ENCODE data around the gene FITM1. TPM values are rescaled to one million over a fixed set of nuclear protein-coding genes. Genes with fewer than 3 reads are reported as not detected.

The FITM1 gene
- total RNA-seq, 1 donor from 2014 or later, result 0.27 TPM

DNA sequence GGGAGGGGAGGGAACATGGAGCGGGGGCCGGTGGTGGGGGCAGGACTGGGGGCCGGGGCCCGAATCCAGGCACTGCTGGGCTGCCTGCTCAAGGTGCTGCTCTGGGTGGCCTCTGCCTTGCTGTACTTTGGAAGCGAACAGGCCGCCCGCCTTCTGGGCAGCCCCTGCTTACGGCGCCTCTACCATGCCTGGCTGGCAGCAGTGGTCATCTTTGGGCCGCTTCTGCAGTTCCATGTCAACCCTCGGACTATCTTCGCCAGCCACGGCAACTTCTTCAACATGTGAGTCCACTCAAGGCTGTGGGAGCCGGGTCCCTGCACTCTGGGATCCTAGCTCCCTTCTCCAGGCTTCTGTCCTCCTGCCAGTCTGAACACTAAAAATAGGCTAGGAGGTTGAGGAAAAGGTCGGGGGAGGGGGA is 1.1 kb downstream of the FITM1 start:
- peaks cover 8% of the 10 kb centered on the region for H3K4me1 Mint-ChIP-seq (ENCODE audit: low read depth)
- H3K27ac Mint-ChIP-seq (ENCODE audit: unreplicated experiment), result no peak overlapping the region
- no peaks in the 10 kb centered on the region for H3K27me3 Mint-ChIP-seq (ENCODE audit: low read depth)
- no peaks in the 10 kb centered on the region for H3K9me3 Mint-ChIP-seq (ENCODE audit: low read depth)
- H3K36me3 Mint-ChIP-seq (ENCODE audit: low read depth), result no peaks in the 10 kb centered on the region
- DNase-seq (ENCODE audit: low spot score), result no peak
- TF ChIP-seq, protein P1, sequence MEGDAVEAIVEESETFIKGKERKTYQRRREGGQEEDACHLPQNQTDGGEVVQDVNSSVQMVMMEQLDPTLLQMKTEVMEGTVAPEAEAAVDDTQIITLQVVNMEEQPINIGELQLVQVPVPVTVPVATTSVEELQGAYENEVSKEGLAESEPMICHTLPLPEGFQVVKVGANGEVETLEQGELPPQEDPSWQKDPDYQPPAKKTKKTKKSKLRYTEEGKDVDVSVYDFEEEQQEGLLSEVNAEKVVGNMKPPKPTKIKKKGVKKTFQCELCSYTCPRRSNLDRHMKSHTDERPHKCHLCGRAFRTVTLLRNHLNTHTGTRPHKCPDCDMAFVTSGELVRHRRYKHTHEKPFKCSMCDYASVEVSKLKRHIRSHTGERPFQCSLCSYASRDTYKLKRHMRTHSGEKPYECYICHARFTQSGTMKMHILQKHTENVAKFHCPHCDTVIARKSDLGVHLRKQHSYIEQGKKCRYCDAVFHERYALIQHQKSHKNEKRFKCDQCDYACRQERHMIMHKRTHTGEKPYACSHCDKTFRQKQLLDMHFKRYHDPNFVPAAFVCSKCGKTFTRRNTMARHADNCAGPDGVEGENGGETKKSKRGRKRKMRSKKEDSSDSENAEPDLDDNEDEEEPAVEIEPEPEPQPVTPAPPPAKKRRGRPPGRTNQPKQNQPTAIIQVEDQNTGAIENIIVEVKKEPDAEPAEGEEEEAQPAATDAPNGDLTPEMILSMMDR (IDR thresholded peaks at IDR 0.05), result no peak
- H3K4me3 Mint-ChIP-seq (ENCODE audit: unreplicated experiment), result no peak overlapping the region

DNA sequence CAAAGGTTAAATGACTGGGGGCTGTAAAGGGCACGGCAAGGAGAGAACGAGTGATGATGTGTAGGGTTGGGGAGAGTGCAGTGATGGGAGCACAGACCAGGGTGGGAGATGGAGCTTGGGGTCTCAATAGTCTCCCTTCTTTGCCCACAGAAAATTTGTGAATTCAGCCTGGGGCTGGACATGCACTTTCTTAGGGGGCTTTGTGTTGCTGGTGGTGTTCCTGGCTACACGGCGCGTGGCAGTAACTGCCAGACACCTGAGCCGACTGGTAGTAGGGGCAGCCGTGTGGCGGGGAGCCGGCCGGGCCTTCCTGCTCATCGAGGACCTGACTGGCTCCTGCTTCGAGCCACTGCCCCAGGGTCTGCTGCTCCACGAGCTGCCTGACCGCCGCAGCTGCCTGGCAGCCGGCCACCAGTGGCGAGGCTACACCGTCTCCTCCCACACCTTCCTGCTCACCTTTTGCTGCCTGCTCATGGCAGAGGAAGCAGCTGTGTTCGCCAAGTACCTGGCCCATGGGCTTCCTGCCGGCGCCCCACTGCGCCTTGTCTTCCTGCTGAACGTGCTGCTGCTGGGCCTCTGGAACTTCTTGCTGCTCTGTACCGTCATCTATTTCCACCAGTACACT is 1.7 kb downstream of the FITM1 start:
- Mint-ChIP-seq H3K4me1 (ENCODE audit: low read depth) (peaks cover 14% of the 10 kb centered on the region), H3K4me3 (ENCODE audit: unreplicated experiment) (no peak overlapping the region), H3K27ac (ENCODE audit: unreplicated experiment) (no peak overlapping the region), H3K9me3 (ENCODE audit: low read depth) (no peaks in the 10 kb centered on the region), H3K36me3 (ENCODE audit: low read depth) (no peaks in the 10 kb centered on the region), H3K27me3 (ENCODE audit: low read depth) (no peaks in the 10 kb centered on the region)
- DNase-seq (ENCODE audit: low spot score), result no peak
- TF ChIP-seq, protein P1 (IDR thresholded peaks at IDR 0.05), result no peak

DNA sequence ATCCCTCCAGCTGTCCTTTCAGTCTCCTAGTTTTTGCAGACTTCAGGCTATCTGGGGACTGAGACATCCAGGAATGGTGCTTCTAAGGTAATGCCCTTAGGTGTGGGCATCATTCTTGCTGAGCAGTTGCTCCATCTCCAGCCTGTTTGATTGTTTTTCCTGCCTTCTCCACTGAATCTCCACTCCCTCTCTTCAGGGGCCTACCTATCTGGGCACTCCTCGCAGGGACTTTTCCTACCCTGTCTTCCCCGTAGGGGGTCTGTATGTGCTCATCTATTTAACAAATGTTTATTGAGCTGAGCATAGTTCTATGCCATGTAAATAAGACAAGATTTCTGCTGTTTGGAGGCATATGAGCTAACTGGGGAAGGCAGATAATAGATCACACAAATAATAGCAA is 2.5 kb downstream of the FITM1 start:
- H3K27ac Mint-ChIP-seq (ENCODE audit: unreplicated experiment), result no peak overlapping the region
- TF ChIP-seq, protein P1 (IDR thresholded peaks at IDR 0.05), result no peak
- no peak for DNase-seq (ENCODE audit: low spot score)
- peaks cover 19% of the 10 kb centered on the region for H3K4me1 Mint-ChIP-seq (ENCODE audit: low read depth)
- H3K36me3 Mint-ChIP-seq (ENCODE audit: low read depth), result no peaks in the 10 kb centered on the region
- no peak overlapping the region for H3K4me3 Mint-ChIP-seq (ENCODE audit: unreplicated experiment)
- H3K27me3 Mint-ChIP-seq (ENCODE audit: low read depth), result no peaks in the 10 kb centered on the region
- no peaks in the 10 kb centered on the region for H3K9me3 Mint-ChIP-seq (ENCODE audit: low read depth)

DNA sequence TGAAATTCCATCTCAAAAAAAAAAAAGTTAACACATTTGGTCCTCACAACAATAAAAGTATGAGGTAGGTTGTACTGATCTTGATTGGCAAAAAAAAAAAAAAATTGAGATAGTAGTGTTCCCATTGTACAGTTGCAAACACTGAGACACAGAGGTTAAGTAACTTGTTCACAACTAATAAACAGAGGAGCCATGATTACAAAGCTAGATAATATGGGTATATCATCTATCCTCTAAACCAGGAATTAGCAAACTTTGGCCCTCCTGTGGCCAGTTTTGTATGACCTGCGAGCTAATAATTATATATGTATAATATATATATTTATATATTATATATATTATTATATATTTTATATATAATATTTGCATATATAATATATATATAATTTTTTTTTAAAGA is 3.3 kb downstream of the FITM1 start:
- no peak for DNase-seq (ENCODE audit: low spot score)
- TF ChIP-seq, protein P1 (IDR thresholded peaks at IDR 0.05), result peak; percentile 9
- Mint-ChIP-seq H3K9me3 (ENCODE audit: low read depth) (no peaks in the 10 kb centered on the region), H3K27ac (ENCODE audit: unreplicated experiment) (no peak overlapping the region), H3K36me3 (ENCODE audit: low read depth) (peaks cover 5% of the 10 kb centered on the region), H3K27me3 (ENCODE audit: low read depth) (no peaks in the 10 kb centered on the region), H3K4me1 (ENCODE audit: low read depth) (peaks cover 20% of the 10 kb centered on the region), H3K4me3 (ENCODE audit: unreplicated experiment) (no peak overlapping the region)

DNA sequence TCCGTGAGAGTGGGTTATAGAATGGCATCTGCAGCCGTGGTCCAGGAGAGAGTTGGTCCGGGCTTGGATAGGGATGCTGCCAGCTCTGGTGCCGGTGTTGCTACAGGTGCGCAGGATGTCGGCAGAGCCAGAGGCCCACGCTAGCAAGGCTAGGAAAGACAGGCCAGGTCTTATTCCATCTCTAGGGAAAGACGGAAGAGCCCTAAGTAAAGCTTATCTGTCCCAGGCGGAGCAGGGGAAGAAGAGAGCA is 5.0 kb downstream of the FITM1 start:
- H3K9me3 Mint-ChIP-seq (ENCODE audit: low read depth), result no peaks in the 10 kb centered on the region
- H3K4me3 Mint-ChIP-seq (ENCODE audit: unreplicated experiment), result peak overlapping the region; percentile 83
- TF ChIP-seq, protein P1 (IDR thresholded peaks at IDR 0.05), result no peak
- no peaks in the 10 kb centered on the region for H3K27me3 Mint-ChIP-seq (ENCODE audit: low read depth)
- H3K27ac Mint-ChIP-seq (ENCODE audit: unreplicated experiment), result peak overlapping the region; percentile 9
- peaks cover 37% of the 10 kb centered on the region for H3K4me1 Mint-ChIP-seq (ENCODE audit: low read depth)
- no peak for DNase-seq (ENCODE audit: low spot score)
- H3K36me3 Mint-ChIP-seq (ENCODE audit: low read depth), result peaks cover 11% of the 10 kb centered on the region

All from chondrocyte (in vitro differentiated cells).